ENCODE data around the gene PCDHGA2.
"Not testable (repeated sequence)": the region's sequence is repeated elsewhere in the genome, so short reads cannot be mapped to it uniquely, and the experiment has no call there.

PCDHGA2 gene

GRCh38 chr5:141338538-141339306 lies at the start of gene PCDHGA2:
PCDHGA2 (plus strand) TSS chr5:141338760.
- DNase-seq (ENCODE audit: low spot score): peak; percentile 67

GRCh38 chr5:141298376-141298775 lies 40.2 kb upstream of the PCDHGA2 start:
- no peak for DNase-seq (ENCODE audit: low spot score)

GRCh38 chr5:141303756-141304155 lies 34.8 kb upstream of the PCDHGA2 start, which contains the start of gene SLC25A2:
SLC25A2 (minus strand) TSS chr5:141304049; CDS start chr5:141303865, 184 bp downstream.
- DNase-seq (ENCODE audit: low spot score): no peak

GRCh38 chr5:141306630-141307029 lies 31.9 kb upstream of the PCDHGA2 start:
- no peak for DNase-seq (ENCODE audit: low spot score)

- DNase-seq (ENCODE audit: low spot score): no peak
Observed at GRCh38 chr5:141313711-141314110, 24.8 kb upstream of the PCDHGA2 start.

- not testable (repeated sequence) for DNase-seq (ENCODE audit: low spot score)
Observed at GRCh38 chr5:141316963-141317362, 21.6 kb upstream of the PCDHGA2 start.

GRCh38 chr5:141319202-141319601 lies 19.4 kb upstream of the PCDHGA2 start:
- DNase-seq (ENCODE audit: low spot score): no peak

- DNase-seq (ENCODE audit: low spot score): no peak
Observed at GRCh38 chr5:141319699-141320098, 18.9 kb upstream of the PCDHGA2 start.

GRCh38 chr5:141320225-141321169 lies 18.1 kb upstream of the PCDHGA2 start, which contains the start of gene TAF7:
TAF7 (minus strand) TSS chr5:141320784; CDS start chr5:141320044, 740 bp downstream.
- DNase-seq (ENCODE audit: low spot score): peak; percentile 98

GRCh38 chr5:141322261-141322660 lies 16.3 kb upstream of the PCDHGA2 start:
- DNase-seq (ENCODE audit: low spot score): no peak

GRCh38 chr5:141326088-141326854 lies 12.3 kb upstream of the PCDHGA2 start:
- DNase-seq (ENCODE audit: low spot score): peak; percentile 82

- DNase-seq (ENCODE audit: low spot score): no peak
Observed at GRCh38 chr5:141328231-141328630, 10.3 kb upstream of the PCDHGA2 start.

GRCh38 chr5:141330299-141331080 lies 8.1 kb upstream of the PCDHGA2 start, which contains the start of gene PCDHGA1:
PCDHGA1 (plus strand) TSS chr5:141330514.
- DNase-seq (ENCODE audit: low spot score): peak; percentile 78

GRCh38 chr5:141332571-141332970 lies 6.0 kb upstream of the PCDHGA2 start:
- not testable (repeated sequence) for DNase-seq (ENCODE audit: low spot score)

GRCh38 chr5:141340781-141341354 lies 2.3 kb downstream of the PCDHGA2 start:
- DNase-seq (ENCODE audit: low spot score): not testable (repeated sequence)

- no peak for DNase-seq (ENCODE audit: low spot score)
Observed at GRCh38 chr5:141342773-141343172, 4.2 kb downstream of the PCDHGA2 start.

GRCh38 chr5:141343242-141343952 lies 4.8 kb downstream of the PCDHGA2 start, which contains the start of gene PCDHGA3:
PCDHGA3 (plus strand) TSS chr5:141343829; CDS start chr5:141344034, 205 bp downstream.
- no peak for DNase-seq (ENCODE audit: low spot score)

GRCh38 chr5:141343953-141344463 lies 5.4 kb downstream of the PCDHGA2 start:
- no peak for DNase-seq (ENCODE audit: low spot score)

- no peak for DNase-seq (ENCODE audit: low spot score)
Observed at GRCh38 chr5:141345327-141345726, 6.8 kb downstream of the PCDHGA2 start.

- not testable (repeated sequence) for DNase-seq (ENCODE audit: low spot score)
Observed at GRCh38 chr5:141346017-141346416, 7.5 kb downstream of the PCDHGA2 start.
